NCI-H226 (cell line): ENCODE measurements around the gene F2R.
A peak's percentile ranks its signal among the peaks of the same experiment; 100 is the strongest.
"Not testable (repeated sequence)": the region's sequence is repeated elsewhere in the genome, so short reads cannot be mapped to it uniquely, and the experiment has no call there.

Experiments used
- DNase-seq: peaks from one replicate; pipeline ENCODE4 v3.0.0-alpha.2; 2015

Gene F2R

DNA sequence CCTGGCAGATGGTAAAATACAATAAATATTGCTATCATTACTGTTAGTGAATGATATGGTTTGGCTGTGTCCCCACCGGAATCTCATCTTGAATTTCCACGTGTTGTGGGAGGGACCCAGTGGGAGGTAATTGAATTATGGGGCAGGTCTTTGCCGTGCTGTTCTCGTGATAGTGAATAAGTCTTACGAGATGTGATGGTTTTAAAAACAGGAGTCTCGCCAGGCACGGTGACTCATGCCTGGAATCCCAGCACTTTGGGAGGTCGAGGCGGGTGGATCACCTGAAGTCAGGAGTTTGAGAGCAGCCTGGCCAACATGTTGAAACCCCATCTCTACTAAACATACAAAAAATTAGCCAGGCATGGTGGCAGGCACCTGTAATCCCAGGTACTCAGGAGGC, 45.2 kb downstream of the F2R start:
- peak; percentile 57 for DNase-seq

DNA sequence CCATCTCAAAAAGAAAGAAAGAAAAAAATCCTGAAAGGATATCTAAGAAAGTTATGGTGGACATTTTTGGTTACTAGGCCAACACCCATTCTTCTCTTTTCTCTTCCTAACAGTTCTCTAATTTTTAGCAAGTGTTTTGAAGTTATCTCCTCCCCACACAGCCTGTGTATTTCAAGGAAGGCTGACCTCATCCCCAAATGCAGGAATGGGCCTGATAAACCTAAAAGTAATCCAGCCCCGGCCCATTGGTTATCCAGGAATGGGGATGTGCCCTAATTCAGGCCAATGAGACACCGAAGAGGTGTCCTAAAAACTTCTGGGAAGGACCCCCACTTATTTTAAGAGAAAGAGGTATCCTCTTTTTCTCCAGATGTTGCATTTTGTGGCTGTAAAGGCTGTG, 46.6 kb downstream of the F2R start:
- DNase-seq = no peak

DNA sequence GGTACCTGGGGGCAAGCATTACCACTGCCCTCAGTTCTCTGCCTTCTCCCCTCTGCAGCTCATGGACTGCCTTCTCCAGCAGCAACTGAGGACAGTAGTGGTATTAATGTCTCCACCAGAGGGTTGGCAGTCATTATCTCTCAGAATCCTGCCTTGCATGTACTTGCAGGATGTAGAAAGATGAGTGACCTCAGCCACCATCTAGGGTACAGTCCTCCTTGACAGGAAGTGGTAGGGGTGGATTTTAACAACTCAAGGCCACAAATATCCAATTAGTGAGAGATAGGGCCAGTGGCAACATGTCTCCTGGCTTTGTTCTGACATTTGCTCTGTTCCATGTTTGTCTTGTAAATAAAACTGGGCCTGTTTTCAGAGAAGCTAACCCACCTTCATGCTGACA, 47.2 kb downstream of the F2R start:
- DNase-seq = no peak

- no peak for DNase-seq
Observed at GRCh38 chr5:76764374-76764773, 48.4 kb downstream of the F2R start.

GRCh38 chr5:76765249-76765648, 49.3 kb downstream of the F2R start:
- no peak for DNase-seq

DNA sequence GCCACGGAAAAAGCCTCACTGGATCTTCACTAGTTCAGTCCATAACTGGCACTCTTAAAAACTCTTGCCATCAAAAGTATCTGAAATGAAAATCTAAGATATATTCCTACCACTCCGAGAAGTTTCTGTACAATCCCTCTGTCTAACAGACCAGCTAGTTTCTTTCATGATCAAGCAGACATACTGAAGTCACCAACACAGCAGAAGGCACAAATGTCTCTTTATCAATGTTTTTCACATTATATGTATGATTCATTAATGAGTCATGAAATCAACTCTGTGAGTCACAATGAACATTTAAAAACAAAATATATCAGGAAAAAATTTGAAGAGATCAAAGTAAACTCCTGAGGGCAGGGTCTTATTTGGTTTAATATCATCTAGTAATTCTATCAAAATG, 50.8 kb downstream of the F2R start:
- no peak for DNase-seq

DNA sequence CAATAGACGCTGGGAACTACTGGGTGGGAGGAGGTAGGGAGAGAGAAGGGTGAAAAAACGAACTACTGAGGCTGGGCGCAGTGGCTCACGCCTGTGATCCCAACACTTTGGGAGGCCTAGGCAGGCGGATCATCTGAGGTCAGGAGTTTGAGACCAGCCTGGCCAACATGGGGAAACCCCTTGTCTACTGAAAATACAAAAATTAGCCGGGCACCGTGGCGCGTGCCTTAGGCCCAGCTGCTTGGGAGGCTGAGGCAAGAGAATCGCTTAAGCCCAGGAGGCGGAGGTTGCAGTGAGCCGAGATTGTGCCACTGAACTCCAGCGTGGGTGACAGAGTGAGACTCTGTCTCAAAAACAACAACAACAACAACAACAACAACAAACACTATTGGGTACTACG, 55.1 kb downstream of the F2R start:
- not testable (repeated sequence) for DNase-seq

DNA sequence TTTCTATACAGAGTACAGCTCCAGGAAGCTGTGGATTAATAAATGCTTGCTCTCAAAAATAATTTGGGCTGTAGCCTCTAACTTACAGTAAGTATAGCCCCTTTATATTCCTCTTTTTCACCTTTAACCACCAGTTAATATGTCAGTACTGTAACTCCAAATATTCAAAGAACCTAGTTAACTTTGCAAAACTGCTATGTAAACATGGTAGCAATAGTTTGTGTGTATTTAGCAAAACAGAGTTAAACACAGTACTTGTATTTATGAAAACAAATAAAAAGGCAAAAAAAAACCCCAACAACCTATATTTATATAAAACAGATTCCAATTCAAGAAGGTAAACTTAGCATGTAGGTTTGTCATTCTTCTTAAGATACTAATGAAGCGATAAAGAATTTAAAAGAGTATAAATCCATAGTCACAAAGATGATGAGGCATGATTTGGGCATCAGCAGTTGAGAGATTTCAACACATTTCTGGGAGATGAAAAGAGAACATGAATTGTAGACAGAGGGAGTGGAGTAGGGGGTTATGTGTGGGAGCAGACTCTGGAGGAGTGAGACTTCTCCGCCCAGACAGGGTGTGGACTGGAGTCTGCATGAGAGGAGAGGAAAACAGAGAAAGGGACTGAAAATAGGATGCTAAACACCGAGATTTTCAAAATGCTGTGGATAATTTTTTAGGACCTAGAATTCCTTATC, 55.9 kb downstream of the F2R start:
- DNase-seq = peak; percentile 50

- no peak for DNase-seq
Observed at GRCh38 chr5:76775921-76776320, 60.0 kb downstream of the F2R start.

DNA sequence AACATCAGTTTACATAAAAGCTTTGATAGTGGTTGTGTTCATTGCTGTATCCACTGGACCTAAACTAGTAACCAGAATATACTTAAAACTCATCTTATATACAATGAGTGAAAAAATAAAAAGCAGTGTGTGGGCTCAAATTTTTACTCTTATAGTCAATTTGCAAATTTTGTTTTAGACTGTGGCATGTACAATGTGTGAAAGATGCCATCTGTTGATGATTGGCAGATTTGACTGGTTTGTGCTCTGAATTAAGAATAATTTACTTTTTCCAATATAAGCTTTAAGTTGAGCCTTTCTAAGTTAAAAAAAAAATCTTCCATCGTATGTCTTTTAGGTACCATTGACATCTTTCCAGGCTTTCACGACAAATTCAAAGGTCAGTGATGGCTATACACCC, 60.5 kb downstream of the F2R start:
- no peak for DNase-seq

DNA sequence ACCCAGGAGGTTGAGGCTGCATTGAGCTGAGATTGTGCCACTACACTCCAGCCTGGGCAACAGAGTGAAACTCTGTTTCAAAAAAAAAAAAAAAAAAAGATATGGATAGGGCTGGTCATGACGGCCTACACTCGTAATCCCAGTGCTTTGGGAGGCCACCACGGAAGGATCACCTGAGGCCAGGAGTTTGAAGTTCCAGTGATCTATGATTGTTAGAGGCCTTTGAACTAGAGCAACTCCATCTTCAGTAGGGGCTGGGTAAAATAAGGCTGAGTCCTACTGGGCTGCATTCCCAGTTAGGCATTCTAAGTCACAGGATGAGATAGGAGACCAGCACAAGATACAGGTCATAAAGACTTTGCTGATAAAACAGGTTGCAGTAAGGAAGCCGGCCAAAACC, 64.7 kb downstream of the F2R start:
- DNase-seq = not testable (repeated sequence)

GRCh38 chr5:76781775-76782174, 65.8 kb downstream of the F2R start:
- no peak for DNase-seq

GRCh38 chr5:76782444-76782843, 66.5 kb downstream of the F2R start:
- DNase-seq = no peak
